ENCODE results near the gene EFCAB6.

The EFCAB6 gene, protein sequence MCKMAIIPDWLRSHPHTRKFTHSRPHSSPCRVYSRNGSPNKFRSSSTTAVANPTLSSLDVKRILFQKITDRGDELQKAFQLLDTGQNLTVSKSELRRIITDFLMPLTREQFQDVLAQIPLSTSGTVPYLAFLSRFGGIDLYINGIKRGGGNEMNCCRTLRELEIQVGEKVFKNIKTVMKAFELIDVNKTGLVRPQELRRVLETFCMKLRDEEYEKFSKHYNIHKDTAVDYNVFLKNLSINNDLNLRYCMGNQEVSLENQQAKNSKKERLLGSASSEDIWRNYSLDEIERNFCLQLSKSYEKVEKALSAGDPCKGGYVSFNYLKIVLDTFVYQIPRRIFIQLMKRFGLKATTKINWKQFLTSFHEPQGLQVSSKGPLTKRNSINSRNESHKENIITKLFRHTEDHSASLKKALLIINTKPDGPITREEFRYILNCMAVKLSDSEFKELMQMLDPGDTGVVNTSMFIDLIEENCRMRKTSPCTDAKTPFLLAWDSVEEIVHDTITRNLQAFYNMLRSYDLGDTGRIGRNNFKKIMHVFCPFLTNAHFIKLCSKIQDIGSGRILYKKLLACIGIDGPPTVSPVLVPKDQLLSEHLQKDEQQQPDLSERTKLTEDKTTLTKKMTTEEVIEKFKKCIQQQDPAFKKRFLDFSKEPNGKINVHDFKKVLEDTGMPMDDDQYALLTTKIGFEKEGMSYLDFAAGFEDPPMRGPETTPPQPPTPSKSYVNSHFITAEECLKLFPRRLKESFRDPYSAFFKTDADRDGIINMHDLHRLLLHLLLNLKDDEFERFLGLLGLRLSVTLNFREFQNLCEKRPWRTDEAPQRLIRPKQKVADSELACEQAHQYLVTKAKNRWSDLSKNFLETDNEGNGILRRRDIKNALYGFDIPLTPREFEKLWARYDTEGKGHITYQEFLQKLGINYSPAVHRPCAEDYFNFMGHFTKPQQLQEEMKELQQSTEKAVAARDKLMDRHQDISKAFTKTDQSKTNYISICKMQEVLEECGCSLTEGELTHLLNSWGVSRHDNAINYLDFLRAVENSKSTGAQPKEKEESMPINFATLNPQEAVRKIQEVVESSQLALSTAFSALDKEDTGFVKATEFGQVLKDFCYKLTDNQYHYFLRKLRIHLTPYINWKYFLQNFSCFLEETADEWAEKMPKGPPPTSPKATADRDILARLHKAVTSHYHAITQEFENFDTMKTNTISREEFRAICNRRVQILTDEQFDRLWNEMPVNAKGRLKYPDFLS (N-terminal part only)

DNA sequence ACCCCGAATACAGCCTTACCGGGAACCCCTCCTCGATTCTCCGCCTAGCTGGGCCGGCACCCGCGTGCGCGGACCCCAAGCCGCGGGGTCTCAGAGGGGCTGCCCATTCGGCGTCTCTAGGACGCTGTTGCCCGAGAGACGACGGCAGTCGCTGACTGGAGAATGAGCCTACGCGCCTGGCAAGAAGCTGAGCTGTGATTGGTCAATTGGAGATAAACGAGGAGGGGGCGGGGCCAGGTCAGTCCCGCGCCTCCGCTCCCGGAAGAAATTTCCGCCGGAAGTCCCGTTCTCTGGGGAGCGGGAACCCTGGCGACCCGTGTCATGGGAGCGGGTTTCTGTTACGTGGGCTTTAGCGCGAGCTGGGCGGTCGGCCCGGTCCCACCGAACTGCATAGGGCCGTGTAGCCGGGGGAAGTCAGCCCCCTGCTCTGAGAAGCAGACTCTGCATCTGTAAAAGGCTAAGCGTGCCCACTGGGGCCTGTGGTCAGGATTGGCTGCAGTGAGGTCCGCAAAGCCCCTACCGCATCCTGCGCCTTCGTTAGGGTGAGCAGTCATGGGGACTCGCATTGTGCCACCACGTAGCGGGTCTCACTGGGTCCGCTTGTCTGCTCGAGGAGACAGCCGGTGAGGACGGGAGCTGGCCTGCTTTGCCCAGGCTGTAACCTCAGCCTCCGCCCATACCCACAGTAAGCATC, at the start of gene EFCAB6:
Gene EFCAB6 (minus strand): TSS at position 157 of the 694 bp plus-strand sequence. CDS start 29,987 bp downstream, outside the sequence.
- peak; percentile 86 for DNase-seq (ENCODE audit: low read depth)

DNA sequence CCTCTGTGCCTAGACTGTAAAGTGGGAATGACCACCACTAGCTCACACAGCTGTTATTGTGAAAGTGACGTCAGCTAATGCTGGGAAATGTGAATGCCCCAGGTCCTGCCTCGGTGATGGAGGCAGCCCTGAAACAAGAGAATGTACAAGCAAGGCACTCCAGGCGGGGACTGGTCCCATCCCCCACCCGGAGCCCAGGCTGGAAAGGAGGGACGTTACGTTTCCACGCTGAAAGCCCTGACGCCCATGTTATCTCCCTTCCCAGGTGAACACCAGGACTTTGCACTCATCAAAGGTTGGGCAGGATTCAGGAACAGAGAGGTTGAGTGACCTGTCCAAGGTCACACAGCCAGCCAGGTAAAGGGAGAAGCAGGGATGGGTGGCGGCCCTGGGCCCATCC, 49.4 kb upstream of the EFCAB6 start:
- DNase-seq (ENCODE audit: low read depth) = no peak

DNA sequence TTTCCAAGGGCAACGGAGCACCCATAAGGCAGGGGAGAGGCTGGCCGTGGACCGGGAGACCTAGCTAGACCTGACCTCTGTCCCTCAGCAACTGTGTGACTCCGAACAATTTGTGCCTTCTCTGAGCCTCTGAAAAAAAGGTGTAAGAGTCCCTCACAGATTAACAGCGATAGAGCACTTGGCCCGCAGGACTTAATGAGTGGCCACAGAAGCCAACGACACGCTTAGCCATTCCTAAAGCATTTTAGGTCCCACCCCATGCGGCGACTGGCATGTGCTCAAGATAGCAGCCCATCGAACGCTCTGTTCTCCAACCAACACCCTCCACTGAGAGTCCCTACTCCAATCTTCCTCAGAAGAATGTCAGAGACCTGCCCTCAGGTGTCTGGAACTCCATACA, 48.7 kb upstream of the EFCAB6 start:
- DNase-seq (ENCODE audit: low read depth) = no peak

DNA sequence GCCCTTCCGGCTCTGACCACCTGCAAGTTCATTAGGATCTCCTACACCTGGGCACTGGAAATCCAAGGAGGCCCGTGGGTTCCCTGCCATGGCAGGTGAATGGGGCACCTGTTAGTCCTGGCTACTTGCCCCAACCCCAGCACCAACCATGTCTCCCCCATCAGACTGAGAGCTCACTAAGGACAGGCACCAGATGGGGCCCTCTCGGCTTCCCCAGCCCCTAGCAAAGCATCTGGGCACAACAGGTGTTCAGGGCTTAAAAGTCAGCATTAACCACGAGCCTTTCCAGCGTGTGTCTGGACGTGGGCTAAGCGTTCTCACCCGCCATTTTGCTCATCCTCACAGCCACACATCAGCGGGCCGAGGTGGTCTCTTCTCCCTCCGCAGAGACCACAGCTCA, 48.0 kb upstream of the EFCAB6 start:
- DNase-seq (ENCODE audit: low read depth) = no peak

DNA sequence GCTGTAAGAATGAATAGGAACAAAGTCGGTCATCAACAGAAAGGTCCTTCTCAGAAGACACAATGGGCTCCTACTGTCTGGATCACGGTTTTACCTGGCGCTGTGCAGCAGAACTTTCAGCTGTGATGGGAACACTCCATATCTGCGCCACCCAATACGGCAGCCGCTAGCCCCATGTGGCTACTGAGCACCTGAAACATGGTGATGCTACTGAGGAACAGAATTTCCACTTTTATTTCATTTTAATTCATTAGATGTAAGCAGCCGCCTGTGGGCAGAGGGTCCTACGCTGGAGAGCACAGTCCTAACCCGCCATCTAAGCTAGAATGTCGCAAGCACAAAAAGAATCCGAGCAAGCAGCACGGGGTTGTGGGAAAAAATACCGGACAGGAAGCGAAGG, 47.5 kb upstream of the EFCAB6 start:
- DNase-seq (ENCODE audit: low read depth) = no peak

DNA sequence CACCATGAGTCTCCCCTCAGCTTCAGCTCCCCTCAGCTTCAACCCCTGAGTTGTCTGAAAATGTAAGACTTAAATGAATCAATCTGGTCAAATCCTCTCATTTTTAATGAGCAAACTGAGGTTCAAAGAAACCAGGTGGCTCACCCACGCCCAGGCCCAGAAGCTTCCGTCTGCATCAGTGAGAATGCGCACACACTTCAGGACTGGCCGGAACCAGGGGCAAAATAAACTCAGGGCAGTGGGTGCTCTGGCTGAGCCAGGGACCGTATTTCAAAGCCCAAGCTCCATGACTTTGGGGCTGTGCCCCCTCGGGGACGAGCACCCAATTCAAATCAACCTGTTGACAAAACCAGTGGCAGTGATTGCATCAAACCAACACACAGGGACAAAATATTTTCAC, 47.1 kb upstream of the EFCAB6 start:
- no peak for DNase-seq (ENCODE audit: low read depth)

DNA sequence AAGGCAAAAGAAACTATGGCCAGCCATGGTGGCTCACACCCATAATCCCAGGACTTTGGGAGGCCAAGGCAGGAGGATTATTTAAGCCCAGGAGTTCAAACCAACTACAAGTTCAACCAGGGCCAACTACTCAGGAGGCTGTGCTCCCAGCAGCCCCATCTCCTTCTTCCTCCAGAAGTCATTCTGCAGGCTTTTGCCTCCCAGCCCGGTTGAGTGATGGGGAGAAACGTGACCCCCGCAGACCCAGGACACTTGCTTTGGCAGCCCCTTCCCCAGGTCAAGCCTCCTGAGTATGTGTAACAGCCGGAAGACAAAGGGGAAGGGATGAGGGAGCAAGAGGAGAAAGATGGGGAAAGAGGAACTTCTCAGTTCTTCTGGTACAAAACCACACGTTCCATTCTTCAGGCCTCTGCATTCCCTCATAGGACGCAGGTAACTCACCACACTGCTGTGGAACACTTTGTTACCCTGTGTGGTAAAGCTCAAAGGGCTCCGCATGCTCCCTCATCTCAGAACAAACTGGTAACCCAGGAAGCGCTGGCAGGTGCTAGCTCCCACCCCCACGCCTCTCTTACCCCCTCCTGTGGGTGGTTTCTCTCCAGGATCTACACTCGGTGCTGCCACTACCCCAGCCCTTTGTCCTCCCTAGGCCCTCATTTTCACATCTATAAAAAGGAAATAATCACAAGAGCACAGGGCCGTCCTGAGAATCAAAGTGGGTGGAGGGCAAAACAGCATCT, 46.2 kb upstream of the EFCAB6 start:
- DNase-seq (ENCODE audit: low read depth) = no peak

DNA sequence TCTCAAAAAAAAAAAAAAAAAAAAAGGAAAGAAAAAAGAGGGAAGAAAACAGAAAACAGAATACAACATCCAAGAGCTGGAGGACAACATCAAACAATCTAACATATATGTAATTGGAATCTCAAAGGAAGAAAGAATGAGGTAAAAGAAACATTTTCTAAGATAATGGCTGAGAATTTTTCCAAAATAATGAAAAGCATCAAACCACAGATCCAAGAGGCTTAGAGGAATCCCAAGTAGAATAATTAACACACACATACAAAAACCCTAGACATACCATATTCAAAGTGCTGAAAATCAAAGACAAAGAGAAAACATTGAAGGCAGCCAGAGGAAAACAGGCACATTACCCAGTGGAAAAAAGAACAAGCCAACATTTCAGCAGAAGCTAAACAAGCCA, 45.3 kb upstream of the EFCAB6 start:
- no peak for DNase-seq (ENCODE audit: low read depth)

DNA sequence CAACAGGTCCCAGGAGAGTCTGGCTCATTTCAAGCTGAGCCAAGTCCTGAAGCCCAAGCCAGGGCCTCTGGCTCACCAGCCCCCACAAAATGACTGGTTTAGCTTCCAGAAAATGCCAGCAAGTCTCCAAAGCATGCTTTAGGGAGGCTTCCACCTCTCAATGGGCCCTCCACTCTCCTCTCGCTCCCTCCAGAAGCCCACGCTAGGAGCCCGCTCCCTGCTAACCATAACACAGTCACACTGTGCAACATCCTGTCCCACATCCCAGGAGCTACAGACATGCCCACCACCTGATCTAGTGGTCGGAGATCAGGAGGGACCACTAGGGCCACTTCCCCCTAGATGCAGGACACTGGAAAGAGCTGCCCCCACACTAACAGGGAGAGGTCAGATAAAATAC, 43.3 kb upstream of the EFCAB6 start:
- DNase-seq (ENCODE audit: low read depth) = no peak

DNA sequence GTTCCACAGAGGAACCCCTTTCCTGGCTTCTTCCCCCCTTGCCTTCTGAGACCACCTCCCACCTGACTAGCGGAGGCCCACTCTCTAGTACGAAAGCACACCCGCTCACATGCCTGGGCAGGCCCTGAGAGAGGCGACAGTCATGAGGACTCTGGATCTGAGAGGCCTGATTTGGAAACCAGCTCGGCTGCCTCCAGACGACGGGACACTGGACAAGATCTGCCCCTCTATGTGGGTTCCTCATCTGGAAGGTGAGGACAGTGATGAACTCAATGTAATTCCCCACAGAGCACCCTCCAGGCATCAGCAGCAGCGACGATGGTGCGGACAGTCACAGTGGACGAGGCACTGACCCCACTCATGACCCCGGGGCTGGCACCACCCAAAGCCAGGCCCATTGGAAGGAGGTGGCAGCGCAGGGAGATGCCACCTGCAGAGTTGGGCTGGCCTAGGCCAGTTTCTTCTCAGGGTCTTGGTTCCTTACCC, 42.7 kb upstream of the EFCAB6 start:
- DNase-seq (ENCODE audit: low read depth) = no peak

DNA sequence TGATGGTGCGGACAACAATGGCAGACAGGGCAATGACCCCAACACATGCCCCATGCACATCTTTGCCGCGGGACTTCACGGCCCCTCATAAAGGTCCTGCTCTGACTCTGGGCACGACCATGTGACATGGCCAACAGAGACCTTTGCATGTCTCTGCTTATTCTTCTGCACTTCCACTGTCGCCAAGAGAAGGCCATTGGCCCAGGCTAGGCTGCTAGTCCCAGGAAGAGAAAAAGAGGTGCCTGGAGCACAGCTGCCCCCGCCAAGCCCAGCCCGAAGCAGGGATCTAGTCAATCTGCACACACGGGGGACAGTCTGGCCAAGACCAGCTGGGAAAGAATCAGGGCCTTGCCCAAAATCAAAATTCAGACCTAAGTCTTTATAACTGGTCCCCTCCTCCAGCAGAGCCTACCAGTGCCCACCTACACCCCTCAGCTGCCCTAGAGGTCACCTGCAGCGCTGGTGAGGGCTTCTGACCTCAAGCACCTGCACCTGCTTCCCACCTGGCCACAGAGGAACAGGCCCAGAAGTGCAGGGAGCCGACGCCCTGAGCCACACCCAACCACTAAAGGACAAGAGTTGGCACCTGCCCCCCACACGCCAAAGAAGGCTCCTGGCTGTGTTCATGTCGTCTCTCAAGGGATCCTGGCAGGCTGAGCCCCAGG, 42.1 kb upstream of the EFCAB6 start:
- DNase-seq (ENCODE audit: low read depth) = no peak

DNA sequence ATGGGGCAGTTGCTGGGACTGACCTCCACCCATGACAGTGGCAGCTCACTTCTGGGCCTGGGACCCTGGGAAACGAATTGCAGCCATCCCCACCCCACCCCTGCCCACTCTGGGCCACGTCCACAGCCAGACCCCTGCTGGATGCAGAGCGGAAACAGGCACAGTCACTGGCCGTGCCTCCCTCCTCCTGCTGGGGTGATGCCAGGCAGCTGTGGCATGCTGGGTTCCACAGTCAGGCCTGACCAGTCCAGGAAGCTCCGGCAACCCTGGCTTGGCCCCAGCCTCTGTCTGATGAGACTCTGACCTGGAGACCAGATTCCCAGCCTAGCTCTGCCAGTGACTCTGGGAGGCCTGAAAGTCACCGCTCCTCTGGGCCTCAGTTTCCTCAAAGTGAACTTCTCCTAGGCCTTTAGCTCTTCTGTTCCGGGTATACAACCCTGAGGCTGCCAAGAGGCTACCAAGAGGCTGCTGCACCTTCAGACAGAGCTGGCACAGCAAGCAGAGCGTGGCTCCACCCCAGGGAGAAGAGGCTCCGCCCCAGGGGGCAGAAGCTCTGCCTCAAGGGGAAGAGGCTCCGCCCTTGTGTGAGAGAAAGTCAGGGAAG, 41.3 kb upstream of the EFCAB6 start:
- DNase-seq (ENCODE audit: low read depth) = no peak

DNA sequence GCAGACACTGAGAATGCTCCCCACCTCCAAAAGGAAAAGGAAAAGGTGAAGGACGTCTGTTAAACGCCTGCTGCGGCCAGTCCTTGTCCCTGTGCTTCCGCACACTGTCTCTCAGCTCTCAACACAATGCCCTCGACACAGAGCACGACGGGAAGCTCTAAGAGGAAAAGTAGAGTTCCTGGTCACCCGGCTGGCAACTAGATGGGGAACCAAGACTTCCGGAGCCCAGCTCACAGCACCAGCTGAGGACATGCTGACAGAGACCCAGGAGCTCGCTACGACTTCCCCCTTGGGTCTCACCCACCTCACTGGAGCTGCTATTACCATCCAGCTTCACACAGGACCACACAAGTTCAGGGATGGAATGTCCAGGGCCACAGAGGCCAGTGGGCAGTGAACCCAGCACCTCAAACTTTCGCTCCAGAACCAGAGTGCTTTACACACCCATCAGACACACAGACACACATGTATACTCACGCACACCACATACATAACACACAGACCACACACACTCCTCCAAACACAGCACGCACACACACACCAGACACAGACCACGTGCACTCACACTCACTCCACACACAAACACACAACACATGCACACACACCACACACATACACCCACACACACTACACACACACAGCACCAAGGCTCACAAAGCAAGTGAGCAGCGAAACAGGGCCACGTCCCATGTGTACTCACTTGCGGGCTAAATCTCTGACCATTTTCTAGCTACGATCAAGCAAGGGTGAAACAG, 40.6 kb upstream of the EFCAB6 start:
- DNase-seq (ENCODE audit: low read depth) = no peak

DNA sequence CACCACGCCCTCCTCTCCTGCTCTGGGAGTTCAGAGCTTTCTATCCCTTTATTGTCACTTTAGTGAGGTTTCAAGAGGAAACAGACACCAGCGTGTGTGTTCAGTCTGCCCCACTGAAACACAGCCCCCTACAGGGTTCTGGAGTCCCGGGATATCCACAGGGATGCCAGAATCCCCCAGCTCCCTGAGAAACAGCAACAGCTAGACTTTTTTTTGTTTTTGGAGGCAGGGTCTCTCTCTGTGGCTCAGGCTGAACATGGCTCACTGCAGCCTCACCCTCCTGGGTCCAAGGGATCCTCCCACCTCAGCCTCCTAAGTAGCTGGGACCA, 39.8 kb upstream of the EFCAB6 start:
- DNase-seq (ENCODE audit: low read depth) = no peak

DNA sequence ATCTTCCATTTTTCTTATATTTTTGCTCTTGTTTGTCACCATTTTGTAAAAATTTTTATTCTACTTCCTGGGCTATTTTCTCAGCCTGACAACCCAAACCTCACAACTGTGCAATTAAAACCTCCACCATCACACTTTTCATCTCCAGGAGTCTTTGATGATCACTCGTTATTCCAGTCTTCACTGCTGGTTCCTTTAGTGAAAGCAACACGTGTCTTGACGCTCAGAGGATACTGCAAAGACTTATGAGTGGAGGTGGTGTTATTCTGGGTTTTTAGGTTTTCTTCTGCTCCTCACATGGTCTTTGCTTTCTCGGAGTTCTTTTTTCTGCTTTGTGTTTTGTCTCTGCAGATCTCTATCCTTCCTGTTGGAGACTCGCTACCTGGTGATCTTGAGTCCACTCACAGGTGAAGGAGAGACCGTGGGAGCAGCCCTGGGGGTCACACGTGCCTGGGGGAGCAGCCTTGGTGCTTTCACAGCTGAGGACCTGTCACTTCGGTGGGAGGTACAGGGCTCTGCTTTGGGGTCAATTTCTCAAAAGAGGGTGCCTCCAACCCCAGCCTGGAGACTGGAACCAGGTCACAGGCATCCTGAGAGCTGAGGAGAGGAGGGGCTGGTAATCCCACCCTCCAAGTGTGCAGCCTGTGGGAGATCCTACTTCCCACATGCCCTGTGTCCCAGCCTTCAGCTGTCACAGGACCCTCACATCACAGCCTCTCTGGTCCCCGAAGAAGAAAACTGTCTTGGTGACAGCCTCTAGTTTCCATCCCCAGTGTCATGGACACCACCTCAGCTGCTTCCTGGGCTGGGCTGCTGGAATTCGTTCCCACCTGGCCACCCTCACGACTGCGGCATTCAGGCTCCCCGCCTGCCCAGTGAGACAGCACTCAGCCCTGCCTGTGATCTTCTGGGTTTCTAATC, 39.2 kb upstream of the EFCAB6 start:
- DNase-seq (ENCODE audit: low read depth) = no peak

DNA sequence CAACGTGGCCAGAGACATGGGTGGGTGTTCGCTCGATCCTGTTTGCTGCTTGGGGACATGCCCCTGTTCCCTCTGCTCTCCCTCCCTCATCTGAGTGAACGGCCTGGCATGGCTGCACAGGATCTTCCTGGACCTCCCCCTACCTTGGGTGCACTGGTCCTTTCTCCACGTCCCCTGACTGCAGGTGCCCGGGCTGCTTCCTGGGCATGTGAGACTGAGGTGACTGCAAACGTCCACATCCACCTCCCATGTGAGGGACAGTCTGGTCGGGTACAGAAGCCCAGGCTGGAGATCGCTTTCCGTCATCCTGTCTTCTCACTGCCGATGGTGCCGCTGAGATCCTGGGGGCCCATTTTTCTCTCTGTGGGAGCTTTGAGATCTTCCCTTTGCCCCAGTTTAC, 38.4 kb upstream of the EFCAB6 start:
- no peak for DNase-seq (ENCODE audit: low read depth)

DNA sequence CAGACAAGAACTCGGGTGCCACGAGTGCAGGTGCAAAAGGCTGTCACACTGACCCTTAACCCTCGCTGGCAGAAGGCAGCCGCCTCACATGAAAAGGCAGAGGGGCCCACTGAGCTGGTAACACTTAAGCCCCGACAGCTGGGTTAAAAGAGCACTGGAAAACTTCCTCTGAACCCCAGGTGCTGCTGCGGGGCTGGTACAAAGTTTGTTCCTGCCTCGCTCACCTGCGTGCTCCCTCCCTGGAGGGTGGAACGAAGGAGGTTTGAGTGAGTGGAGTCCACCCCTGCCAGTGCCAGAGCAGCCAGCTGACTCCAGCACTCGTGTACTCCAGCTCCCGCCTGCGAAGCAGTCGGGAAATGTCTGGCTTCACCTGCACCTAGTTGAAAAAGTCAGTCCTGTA, 37.6 kb upstream of the EFCAB6 start:
- no peak for DNase-seq (ENCODE audit: low read depth)
